HepG2 (cell line): Measurements from ENCODE around the gene NELFB. TPM values are rescaled to one million over a fixed set of nuclear protein-coding genes. Genes with fewer than 3 reads are reported as not detected.
A peak's percentile ranks its signal among the peaks of the same experiment; 100 is the strongest.

Experiments used
- ATAD3A ChIP-seq: sonication (generic); formaldehyde crosslinking; IDR thresholded peaks from 2 replicates; pipeline ENCODE4 v1.4.0; 2020; ENCODE audit warnings: missing genetic modification reagents
- CBFB ChIP-seq: sonication (generic); formaldehyde crosslinking; IDR thresholded peaks from 2 replicates; pipeline ENCODE4 v1.4.0; 2020; ENCODE audit warnings: missing genetic modification reagents
- CCAR2 ChIP-seq: fragments of 200-400 bp; formaldehyde crosslinking; optimal IDR thresholded peaks from 2 replicates; pipeline ENCODE3; 2018; ENCODE audit warnings: low read depth, mild to moderate bottlenecking, low read length, moderate library complexity
- CENPBD1 ChIP-seq: sonication (generic); formaldehyde crosslinking; IDR thresholded peaks from 2 replicates; pipeline ENCODE4 v1.8.0; 2022; ENCODE audit warnings: missing genetic modification reagents, low read depth, mild to moderate bottlenecking, borderline replicate concordance
- CREB3 ChIP-seq: sonication (generic); formaldehyde crosslinking; IDR thresholded peaks from 2 replicates; pipeline ENCODE4 v1.5.0; 2020; ENCODE audit warnings: missing genetic modification reagents
- ELF3 ChIP-seq: IDR thresholded peaks from 2 replicates; pipeline ENCODE4 v1.6.1; 2016; ENCODE audit warnings: missing genetic modification reagents, missing compliant biosample characterization
- HIC2 ChIP-seq: sonication (generic); formaldehyde crosslinking; IDR thresholded peaks from 2 replicates; pipeline ENCODE4 v1.9.0; 2022; ENCODE audit warnings: low read depth, missing genetic modification reagents
- KAT7 ChIP-seq: IDR thresholded peaks from 2 replicates; pipeline ENCODE4 v1.6.1; 2018; ENCODE audit warnings: borderline replicate concordance, missing compliant biosample characterization
- KIAA2018 ChIP-seq: sonication (generic); formaldehyde crosslinking; IDR thresholded peaks from 2 replicates; pipeline ENCODE4 v1.5.0; 2020; ENCODE audit warnings: mild to moderate bottlenecking, missing genetic modification reagents, borderline replicate concordance
- NR2F2 ChIP-seq: IDR thresholded peaks from 2 replicates; pipeline ENCODE4 v1.6.1; 2012; ENCODE audit warnings: low read depth, inconsistent platforms, borderline replicate concordance
- PHF21A ChIP-seq: sonication (generic); formaldehyde crosslinking; IDR thresholded peaks from 2 replicates; pipeline ENCODE4 v1.5.0; 2020; ENCODE audit warnings: mild to moderate bottlenecking, missing genetic modification reagents
- SKI ChIP-seq: fragments of 450-650 bp; IDR thresholded peaks from one replicate; pipeline ENCODE4 v1.6.1; 2018; ENCODE audit warnings: mild to moderate bottlenecking; ENCODE audit not compliant: partially characterized antibody
- ZNF367 ChIP-seq: sonication (generic); formaldehyde crosslinking; IDR thresholded peaks from 2 replicates; pipeline ENCODE4 v1.4.0; 2020; ENCODE audit warnings: missing genetic modification reagents, borderline replicate concordance
- ZNF414 ChIP-seq: sonication (generic); formaldehyde crosslinking; IDR thresholded peaks from 2 replicates; pipeline ENCODE4 v1.5.0; 2020; ENCODE audit warnings: missing genetic modification reagents
- ZNF570 ChIP-seq: sonication (generic); formaldehyde crosslinking; IDR thresholded peaks from 2 replicates; pipeline ENCODE4 v1.4.0; 2020; ENCODE audit warnings: mild to moderate bottlenecking, missing genetic modification reagents, borderline replicate concordance
- ZNF788 ChIP-seq: sonication (generic); formaldehyde crosslinking; IDR thresholded peaks from 2 replicates; pipeline ENCODE4 v1.5.0; 2020; ENCODE audit warnings: mild to moderate bottlenecking, missing genetic modification reagents, borderline replicate concordance
- polyA plus RNA-seq, 8 experiments: library from polyadenylated mRNA; depleted of rRNA in 3 of 8; stranded (reverse) in 7 of 8; unstranded in 1 of 8; fragments of >200 nt; fragmentation: Illumina TruSeq in 4 of 8; extraction: Trizol in 4 of 8; gene quantifications; 2 replicates each; pipeline versions ENCODE4 v1.2.1 to v1.2.3, GENCODE V29; 2011 to 2016; ENCODE audit warnings: low read depth in 4 of 8, missing spikeins in 1 of 8, mixed read lengths in 1 of 8; ENCODE audit not compliant: insufficient read depth in 1 of 8
- total RNA-seq, 5 experiments: library from RNA; depleted of rRNA; stranded (reverse); fragments of >200 nt; fragmentation: Illumina TruSeq; extraction: Trizol; gene quantifications; 2 replicates each; pipeline ENCODE4 v1.2.3, GENCODE V29; 2016; ENCODE audit warnings: low read depth in 1 of 5

NELFB gene
- total and polyA plus RNA-seq, 2 of the 13 experiments (the other 11 are each of a cell fraction or from before 2014, with no cell fraction given) = 26.5 to 45.8 TPM

- TF ChIP-seq KIAA2018 (CRISPR knock-in tag) (no peak), ATAD3A (CRISPR knock-in tag) (no peak), HIC2 (CRISPR knock-in tag) (no peak), ZNF570 (CRISPR knock-in tag) (no peak), PHF21A (CRISPR knock-in tag) (peak; percentile 45; the same call in 1 of the 2 replicates), ZNF414 (CRISPR knock-in tag) (no peak), ELF3 (no peak), CREB3 (no peak), CBFB (CRISPR knock-in tag) (0 out of 2 replicates have a peak, but pooled peaks have one; percentile 8), CENPBD1 (CRISPR knock-in tag) (no peak), CCAR2 (no peak), ZNF367 (CRISPR knock-in tag) (no peak), ZNF788 (no peak; the same call in 1 of the 2 replicates), NR2F2 (no peak), SKI (no peak), KAT7 (CRISPR knock-in tag) (no peak)
Observed at GRCh38 chr9:137223078-137223970, 31.8 kb upstream of the NELFB start (continued).
